ENCODE measurements around the gene HSPD1.

HSPD1 gene

DNA sequence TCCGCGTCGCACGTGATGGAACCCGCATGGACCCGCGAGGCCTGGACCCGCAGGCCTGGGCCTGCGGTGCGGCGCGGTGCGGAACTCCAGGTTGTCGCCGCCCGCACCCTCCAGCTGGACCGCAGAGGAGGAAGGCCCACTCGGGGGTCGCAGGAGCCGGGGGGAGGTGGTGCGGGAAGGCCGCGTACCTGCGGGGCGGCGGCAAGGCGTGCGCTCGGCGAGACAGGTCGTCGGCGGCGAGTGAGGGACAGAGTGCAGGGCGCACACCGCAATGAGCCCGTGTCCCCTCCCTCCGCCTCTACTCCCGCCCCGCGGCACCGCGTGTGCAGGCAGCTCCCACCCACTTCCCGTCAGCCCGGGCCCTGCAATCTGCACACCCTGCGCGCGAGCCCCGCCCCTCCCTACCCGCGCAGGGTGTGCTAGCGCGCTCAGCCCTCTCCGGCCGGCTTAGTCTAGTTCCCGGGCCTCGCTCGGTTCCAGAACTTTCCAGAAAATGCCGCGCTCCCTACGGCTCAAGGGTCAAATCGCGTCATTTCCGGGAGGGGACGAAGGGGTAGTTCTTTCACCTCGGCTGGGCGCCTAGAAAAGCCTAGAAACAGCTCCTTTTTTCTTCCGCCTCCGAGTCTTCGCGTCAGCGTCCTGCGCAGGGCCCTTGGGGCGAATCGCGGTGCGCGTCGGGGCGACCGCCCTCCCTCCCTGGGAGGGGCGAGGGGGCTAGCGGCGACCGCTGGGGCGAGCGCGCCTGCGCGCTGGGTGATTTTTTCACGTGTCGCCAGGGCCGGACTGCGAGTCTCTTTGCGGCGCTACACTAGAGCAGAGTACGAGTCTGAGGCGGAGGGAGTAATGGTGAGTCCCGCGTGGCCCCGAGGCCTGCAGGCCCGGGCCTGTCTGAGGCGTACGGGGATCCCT, at the start of gene HSPD1, which contains the start of gene HSPE1:
TSS of gene HSPD1 (minus strand) at position 247 of the 909 bp plus-strand sequence. CDS start 992 bp downstream, outside the sequence.
TSS of gene HSPE1 (plus strand) at position 786 of the 909 bp plus-strand sequence. CDS start at position 844, 58 bp downstream.
- DNase-seq = peak; percentile 100

DNA sequence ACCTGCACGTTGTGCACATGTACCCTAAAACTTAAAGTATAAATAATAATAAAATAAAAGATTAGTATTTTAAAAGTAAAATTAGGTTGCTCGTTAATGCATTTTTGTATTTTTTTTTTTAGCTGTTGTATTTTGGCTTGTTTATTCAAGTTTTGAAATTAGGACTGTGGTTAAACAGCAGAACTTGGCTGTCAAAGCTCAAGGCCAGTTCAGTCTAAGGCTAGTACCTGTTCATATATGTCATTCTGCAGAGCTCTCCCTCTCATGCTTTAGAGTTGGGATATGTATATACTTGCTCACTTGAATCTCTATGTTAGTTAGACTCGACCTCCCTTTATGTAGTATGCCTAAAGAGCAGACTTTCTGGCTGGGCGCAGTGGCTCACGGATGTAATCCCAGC, 48.9 kb upstream of the HSPD1 start:
- no peak for DNase-seq

DNA sequence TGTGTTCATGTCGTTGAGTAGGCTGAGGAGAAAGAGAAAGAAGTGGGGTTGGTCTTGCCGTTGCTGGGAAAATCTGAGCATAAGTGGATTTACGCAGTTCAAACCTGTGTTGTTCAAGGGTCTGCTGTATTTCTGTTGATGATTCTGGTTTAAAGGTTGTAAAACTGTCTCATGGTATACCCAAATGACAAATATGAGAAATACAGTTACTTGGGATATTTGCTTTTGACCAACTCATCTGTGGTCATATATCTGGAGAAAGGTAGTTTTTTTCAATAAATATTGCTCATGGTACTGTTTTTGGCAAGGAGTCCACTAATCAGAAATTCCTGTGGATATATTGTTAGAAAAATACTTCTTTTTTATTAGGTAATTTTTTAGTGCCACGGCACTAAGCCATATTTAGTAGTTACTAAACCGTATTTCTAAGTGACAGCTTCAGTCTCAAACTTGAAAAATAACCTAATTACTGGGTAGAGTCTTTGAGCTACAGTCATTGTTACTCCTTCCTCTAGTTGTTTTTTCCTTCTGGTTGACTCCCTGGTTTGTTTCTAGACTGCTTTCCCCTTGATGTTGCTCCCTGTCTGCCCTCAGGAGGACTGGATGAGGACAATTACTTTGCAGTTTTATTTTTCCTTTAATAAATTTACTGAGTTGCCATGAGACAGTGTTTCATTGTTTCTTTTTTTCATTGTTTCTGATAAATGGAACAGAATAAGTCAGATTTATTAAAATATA, 47.7 kb upstream of the HSPD1 start:
- DNase-seq = no peak

DNA sequence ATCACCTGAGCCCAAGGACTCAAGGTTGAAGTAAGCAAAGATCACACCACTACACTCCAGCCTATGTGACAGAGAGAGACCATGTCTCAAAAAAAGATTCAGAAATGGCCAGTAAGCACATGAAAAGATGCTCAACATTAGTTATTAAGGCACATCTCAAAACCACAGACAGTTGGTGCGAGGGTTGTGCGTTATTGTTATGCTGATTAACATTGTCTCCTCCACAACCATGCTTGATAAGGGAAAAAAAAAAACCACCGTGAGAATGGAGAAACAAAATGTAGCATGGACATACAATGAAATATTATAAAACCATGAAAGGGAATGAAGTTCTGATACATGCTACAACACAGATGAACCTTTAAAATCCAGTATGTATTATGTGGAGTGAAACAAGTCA, 43.6 kb upstream of the HSPD1 start:
- no peak for DNase-seq

DNA sequence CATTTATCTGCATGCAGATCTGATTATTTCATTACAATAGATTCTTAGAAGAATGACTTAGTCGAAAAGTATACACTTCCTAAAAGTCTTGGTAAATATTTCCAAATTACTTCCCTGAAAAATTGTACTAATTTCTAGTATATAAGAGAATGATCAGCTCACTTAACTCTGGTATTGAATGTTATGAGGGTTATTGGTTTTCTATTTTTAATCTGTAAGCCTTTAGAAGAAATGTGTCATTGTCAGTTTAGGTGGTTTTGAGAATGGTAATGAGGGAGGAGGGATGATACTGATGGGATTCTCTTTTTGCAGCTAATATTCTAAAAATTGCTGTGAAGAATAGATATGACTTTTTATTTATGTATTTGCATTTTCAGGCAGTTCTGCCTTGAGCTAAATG, 40.1 kb upstream of the HSPD1 start:
- DNase-seq = no peak

DNA sequence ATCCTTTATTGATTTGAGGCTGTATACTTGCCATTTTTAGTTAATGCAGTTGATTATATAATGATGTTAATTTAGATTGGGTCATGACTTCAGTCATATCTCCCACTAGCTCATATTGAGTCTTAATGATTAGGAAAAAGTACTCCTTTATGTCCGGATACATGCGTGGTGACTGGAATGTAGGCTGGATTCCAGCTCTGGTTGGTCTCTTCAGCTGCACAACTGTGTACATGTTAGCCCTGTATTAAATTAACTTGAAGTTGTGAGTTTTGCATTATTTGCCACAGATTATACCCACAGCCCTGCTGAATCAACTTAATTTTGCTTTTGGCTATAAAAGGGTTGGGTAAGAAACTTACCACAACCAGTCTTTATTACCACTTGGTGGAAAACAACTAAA, 38.8 kb upstream of the HSPD1 start:
- DNase-seq = no peak

DNA sequence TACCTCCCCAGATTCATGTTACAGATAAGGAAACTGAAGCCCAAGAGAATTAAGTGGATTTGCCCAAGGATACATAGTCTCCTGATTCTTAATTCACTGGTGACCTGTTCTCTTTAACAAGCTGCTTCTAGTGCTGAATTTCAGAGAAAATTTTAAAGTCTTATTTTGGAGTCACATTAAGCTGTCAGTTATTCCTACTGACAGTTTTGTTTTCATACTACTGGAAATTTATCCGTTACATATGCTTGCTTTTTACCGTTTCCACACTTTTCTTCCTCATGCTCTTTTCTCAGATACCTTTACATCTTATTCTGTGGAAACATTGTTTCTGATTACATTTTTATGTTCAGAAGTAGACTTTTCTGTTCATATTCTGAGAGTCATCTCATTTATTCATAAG, 17.5 kb upstream of the HSPD1 start:
- DNase-seq = no peak

DNA sequence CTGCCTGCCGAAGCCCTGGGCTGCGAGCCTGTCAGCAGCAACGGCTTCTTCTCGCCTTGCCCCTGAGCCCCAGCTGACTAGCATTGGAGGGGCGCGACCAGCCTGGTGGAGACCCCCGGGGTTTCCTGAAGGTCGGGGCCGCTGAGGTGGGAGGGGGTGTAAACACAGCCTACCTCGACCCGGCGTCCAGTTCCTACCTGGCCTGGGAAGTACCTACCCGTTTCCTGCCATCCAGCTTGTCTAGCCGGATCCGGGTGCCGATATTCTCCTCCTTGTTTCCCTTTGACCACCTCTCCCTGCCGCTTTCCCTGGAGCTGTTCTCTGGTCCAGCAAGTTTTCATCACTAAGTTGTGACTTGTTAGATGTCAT, 16.7 kb upstream of the HSPD1 start:
- peak; percentile 23 for DNase-seq

DNA sequence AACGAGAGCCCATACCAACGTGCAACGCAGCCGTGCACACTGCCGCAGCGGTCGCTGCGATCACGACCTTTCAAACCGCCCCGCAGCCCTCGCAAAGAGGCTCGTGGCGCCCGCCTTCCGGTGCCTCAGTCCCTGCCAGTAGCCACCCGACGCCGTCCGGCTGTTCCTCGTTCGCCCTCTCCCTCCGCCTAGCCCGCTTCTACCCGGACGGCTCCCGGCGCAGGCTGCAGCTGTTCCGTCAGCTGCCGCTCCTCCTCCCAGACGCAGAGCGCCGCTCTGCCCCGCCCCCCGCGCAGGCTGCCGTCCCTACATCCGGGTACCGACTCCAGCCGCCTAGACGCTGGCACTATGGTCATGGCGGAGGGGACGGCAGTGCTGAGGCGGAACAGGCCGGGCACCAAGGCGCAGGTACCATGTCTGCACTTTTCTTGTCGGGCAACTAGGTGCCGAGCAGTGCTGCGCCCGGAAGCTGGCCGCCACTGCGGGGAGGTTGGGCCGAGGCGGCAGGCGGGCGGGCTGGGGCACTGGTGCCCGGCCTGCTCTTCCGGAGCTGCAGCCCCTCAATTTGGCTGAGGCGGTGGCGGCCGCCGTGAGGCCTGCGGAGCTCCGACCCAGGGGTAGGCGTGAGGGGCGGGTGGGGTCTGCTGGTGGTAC, 16.2 kb upstream of the HSPD1 start, which contains the start of gene MOB4:
TSS of gene MOB4 (plus strand) at position 328 of the 654 bp plus-strand sequence. CDS start at position 349, 21 bp downstream.
- peak; percentile 98 for DNase-seq

DNA sequence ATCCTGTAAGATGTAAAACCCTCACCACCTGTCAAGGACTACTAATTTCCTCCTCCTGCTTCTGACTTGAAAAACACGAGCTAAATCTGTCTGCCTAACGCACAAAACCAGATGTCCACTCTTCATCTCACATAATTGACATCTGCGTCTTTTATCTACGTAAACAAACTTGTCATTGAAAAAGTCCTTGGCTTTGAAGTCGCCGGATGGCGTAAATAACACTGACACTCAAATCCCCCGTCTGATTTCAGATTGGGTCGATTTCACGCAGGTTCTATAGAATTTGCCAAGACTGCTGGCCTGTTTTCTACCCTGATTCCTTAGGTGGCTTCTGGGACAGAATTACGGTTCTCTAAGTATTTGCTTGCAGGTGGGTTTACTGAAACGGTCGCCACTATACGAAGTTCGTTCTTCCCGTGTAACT, 15.7 kb upstream of the HSPD1 start:
- peak; percentile 23 for DNase-seq

DNA sequence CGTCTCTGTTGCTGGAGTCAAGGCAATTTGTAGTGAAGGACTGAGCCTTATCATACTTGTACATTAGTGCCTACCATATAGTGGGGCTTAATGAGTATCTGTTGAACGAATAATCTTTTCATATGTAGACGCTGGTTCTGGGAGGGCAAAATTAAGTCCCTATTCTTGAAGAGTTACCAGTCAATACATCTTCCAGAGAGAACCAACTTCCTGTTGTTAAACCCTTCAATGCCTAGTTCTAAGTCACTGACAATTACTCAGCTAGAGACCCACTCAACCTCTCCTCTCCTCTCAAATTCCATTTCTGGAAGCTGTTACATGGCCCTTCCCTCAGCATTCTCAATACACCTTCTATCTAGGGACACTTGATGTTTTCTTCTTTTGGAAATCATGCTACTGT, 15.1 kb upstream of the HSPD1 start:
- peak; percentile 12 for DNase-seq

DNA sequence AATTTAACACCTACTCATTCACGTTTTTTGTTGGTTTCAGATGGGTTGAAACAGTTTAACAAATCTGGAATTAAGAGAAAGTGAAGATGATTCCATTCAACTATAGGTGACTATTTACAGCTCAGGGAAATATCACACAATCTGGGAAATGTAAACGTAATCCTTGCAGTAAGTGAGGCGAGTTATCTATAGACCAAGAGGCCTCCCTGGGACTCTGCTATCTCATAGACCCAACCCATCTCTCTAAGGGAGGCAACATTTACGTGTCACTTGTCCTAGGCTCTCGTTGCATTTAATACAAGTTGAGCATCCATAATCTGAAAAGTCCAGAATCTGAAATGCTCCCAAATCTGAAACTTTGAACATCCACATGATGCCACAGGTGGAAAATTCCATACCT, 14.3 kb upstream of the HSPD1 start:
- no peak for DNase-seq

DNA sequence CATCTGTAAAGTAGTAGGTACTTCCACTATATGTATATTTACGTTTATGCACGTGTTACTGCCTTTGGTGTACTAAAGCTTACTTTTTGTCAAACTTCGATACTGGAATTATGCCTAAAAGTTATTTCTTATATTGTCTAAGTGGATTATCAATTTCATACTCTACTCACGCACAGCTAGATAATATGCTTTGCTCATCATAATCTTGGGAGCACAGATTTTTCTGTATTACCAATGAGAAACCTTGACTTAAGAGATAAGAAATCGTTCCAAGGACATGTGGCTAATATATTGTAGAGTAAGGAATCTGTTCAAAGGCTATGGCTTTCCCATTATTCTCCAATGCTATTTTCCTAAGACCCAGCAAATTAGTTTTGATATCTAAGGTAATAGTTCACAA, 7.0 kb upstream of the HSPD1 start:
- DNase-seq = no peak

DNA sequence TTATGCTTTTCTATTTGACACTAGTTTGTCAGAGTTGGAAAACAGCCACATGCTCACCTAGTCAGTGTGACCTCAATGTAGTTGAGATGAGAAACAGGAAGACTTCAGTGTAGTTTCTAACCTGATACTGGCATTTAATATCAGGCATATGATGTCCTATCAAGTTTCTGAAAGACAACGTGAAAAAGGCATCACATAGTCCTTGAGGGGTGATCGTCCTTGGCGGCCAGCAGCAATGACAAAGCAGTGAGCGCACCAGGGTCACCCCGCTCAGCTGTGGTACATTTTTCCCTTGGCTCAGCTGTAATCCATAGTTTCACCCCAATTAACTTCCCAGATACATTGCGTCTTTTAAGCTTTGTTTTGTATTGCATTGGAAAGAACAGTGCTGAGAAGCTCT, 4.9 kb upstream of the HSPD1 start:
- no peak for DNase-seq

DNA sequence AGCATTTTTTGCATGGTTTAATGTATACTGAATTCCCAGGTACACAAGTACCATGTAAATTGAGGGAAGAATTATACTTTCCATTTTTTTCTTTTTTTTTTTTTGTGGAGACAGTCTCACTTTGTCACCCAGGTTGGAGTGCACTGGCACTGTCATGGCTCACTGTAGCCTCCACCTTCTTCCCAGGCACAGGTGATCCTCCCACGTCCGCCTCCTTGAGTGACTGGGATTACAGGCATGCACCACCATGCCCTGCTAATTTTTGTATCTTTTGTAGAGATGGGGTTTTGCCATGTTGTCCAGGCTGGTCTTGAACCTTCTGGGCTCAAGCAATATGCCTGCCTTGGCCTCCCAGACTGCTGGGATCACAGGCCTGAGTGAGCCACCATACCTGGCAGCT, 4.4 kb upstream of the HSPD1 start:
- no peak for DNase-seq

DNA sequence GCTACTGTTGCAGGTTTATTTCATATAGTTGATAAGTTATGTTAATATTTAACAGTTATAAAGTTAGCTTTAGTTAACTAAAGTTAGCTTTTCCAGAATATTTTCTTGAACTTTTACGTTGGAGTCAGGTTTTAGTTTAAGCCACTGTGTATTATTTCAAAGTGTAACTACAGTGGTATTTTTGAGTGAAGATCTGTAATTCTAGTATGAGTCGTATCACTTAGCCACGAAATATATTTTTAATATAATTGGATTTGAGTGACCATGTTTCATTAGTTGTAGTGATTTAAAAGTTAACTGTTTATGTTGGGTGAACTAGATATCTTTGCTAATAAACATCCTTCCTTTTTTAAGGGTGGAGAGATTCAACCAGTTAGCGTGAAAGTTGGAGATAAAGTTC, 3.0 kb upstream of the HSPD1 start:
- DNase-seq = no peak

DNA sequence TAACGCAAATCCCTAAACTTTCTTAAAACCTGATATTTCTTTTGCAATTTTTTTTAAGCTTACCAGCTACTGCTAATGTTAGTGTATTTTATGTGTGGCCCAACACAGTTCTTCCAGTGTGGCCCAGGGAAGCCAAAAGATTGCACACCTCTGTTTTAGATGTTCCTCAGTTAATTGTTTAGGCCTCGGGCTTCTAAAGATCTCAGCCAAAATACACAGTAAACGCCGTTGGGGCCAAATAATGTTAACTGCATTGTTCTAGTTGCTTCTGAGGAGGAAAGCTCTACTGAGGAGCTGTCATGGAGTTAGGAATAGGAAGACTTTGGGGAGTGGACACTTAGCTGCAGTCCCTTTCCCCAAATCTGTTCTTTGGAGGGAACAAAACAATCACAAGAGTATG, 2.6 kb upstream of the HSPD1 start:
- no peak for DNase-seq

DNA sequence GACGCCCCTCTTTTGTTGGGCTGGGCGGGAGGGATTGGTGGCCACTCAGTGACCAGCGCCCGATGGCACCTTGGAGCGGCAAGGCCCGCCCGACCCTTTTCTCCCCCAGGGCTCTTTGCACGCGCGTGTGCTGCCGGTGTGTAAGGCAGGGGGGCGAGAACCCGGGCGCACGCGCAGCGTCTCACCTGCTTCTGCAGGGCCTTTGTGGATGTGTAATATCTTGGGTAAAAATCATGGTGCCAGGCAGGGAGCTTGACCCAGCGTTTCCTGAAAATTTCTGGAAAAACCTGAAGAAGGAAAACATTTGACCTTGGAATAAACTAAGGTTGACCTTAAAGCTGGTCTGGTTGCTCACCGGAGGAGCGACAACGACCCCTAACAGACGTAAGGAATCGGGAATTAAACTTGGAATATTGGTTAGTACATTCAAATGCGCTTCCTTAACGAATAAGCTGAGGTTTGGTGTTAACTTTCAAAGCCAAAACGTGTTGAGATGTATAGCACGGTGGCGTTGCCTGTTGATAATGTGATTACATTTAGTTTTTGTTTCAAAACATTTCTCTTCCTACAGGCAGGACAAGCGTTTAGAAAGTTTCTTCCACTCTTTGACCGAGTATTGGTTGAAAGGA, 977 bp upstream of the HSPD1 start:
- DNase-seq = peak; percentile 37

DNA sequence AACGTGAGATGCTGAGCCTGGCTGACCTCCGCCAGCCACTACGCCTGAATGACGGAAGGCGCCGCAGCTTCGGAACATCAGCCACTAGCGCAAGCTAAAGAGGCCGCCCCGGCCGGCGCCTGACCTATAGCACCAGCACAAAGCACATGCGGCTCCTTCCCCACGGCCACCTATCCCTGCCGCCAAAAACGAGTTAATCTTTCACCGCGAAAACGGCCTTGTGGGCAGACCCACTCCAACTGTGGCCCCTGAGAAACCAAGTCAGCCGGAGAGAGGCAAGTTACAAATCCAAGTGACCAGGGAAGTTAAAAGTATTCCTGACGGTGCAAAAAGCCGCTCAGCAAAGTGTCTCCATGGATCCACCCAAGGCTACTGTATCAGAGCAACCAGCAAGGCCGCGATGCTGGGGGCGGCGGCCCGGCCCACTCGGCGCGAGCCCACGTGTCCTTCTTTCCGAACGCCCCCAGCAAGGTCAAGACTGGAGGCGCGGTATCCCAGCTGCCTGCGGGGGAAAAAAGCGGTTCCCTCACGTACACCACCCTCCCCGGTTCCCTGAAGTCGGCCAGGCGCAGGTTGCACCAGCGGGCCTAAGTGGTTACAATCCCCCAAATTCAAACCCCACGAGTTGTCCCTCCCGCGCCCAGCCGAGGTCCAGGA, 575 bp downstream of the HSPD1 start:
- DNase-seq = peak; percentile 64

DNA sequence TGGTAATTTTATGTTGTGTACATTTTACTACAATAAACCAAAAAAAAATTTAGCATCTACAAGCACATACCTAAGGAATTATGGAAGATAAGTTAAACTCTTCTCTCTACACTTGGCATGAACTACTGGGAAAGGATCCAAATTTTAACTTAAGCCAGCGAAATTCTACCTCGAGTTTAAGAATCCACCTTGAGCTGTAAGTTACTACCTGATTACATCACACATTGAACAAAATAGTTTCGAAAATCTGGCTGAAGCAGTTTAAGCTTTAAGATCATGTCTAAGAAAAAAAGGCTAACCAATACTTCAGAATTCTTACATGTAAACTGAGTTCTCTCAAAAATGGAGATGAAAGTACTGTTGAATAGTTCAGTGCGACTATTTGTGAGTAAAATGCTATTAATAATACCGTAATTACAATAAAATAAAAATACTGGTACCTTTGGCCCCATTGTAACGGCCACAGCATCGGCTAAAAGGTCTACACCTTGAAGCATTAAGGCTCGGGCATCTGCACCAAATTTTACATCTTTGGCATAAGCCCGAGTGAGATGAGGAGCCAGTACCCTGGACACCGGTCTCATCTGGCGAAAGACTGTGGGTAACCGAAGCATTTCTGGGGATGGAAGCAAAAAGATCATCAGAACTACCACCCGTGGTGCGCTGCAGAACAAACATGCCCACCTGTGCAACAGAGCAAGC, 1.3 kb downstream of the HSPD1 start:
- no peak for DNase-seq

DNA sequence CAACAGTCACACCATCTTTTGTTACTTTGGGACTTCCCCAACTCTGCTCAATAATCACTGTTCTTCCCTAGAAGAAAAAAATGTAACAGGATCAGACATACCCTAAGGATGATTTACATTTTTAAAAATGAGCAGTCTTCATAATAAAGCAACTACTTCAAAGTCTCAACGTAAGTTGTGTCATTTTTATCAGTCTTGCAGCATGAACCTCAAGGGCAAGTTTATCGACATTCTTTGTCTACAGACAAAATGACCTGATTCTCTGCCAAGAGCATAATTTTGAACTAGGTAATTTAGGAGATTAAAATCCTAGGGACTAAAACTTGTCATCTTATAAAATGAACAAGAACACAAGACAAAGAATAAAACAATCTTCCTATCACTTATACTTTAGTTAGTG, 2.3 kb downstream of the HSPD1 start:
- DNase-seq = no peak

DNA sequence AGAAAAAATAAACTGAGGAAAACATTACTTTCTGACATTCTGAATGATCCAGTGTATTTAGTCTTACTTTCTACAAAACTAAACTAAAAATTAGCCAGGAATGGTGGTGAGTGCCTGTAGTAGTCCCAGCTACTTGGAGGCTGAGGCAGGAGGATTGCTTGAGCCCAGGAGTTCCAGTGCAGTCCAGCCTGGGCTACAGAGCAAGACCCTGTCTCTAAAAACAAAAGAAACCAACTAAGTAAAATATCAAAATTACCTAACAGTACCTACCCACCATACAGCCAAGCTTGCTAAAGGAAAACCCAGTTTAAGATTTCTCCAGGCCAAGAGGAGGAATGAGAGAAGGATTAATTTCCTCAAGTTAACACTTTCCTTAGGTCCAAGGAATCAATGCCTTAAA, 2.9 kb downstream of the HSPD1 start:
- DNase-seq = no peak

Data from suppressor macrophage treated with lipopolysaccharide for 4 hours (primary cell).